GM13977 (cell line): ENCODE data around the gene GPD2.

Experiments
- DNase-seq: peaks from one replicate; pipeline ENCODE4 v3.0.0; 2012; ENCODE audit warnings: low spot score
- CTCF ChIP-seq: IDR thresholded peaks from 2 replicates; pipeline ENCODE4 v1.5.1; 2012; ENCODE audit warnings: mild to moderate bottlenecking, control low read depth; ENCODE audit not compliant: insufficient read depth; ENCODE audit errors: extremely low read depth, missing control alignments
- in situ Hi-C: fragments of 300-500 bp; cut with MboI; formaldehyde crosslinking; loops from one replicate; pipeline ENCODE4 v1.12.0; 2022; ENCODE audit warnings: low sequenced_read_pairs, low pct_unique_long_range_greater_than_20kb, mixed read lengths, inconsistent platforms; ENCODE audit not compliant: unreplicated experiment

Gene GPD2

GRCh38 chr2:156459720-156460119 is 23.5 kb downstream of the GPD2 start:
- in situ Hi-C loops = no loop called here
- no peak for TF ChIP-seq CTCF
- DNase-seq = no peak

GRCh38 chr2:156464106-156464505 is 27.9 kb downstream of the GPD2 start:
- no peak for TF ChIP-seq CTCF
- in situ Hi-C loops = no loop called here
- no peak for DNase-seq

DNA sequence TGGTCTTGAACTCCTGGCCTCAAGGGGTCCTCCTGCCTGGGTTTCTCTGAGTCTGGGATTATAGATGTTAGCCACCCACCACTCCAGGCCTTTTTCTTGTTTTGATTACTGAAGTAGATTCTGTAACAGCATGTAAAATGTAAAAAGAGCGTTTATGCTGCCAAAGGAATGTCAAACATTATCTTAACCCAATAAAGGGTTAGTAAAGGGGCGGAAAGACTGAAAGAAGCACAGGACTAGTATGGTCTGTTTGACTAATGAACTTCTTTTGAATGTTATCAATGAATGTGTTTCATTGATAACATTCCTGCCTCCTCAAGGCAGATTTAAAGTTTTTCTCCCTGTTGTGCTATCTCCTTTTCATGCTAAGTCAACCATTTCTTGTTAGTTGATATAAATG is 29.4 kb downstream of the GPD2 start:
- in situ Hi-C loops = no loop called here
- no peak for TF ChIP-seq CTCF
- DNase-seq = no peak

- TF ChIP-seq CTCF = no peak
- in situ Hi-C loops = no loop called here
- no peak for DNase-seq
Measured at GRCh38 chr2:156466739-156467405, 30.7 kb downstream of the GPD2 start.

DNA sequence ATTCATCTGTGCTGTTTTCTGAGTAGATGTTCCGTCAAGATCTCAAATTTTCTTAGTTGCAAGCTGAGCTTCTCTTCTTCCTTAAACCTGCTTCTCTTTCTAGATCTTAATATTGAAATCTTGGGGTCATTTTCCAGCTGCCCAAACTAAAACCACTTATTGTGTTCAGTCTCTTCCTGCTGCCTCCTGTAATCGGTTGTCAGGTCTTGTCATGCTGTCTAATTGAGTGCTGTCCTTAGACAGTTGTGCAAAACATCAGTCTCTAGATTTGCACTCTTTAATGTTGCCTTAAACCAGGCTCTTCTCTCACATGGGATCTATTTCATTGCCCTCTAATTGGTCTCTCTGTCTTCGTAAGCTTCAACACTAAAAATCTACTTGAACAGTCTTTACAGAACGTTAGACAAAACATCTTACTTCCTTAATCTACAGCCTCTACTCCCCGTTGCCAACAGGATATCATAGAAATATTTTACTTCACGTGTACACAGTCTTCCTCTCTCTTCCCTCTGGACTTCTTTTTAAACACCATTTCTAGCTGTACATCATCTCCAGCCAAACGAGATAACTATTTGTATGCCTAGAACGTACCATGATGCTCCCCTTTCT is 34.9 kb downstream of the GPD2 start:
- in situ Hi-C loops = no loop called here
- TF ChIP-seq CTCF = no peak
- DNase-seq = no peak

GRCh38 chr2:156471762-156472161 is 35.6 kb downstream of the GPD2 start:
- no peak for DNase-seq
- in situ Hi-C loops = no loop called here
- TF ChIP-seq CTCF = no peak
